Motor neuron (in vitro differentiated cells): Measurements from ENCODE around the gene SPG11. TPM values are rescaled to one million over a fixed set of nuclear protein-coding genes. Genes with fewer than 3 reads are reported as not detected.
"Not testable (repeated sequence)": the region's sequence is repeated elsewhere in the genome, so short reads cannot be mapped to it uniquely, and the experiment has no call there.

Experiments
- ATAC-seq, 8 experiments: fragments of 200-7000 bp; cut with Tn5 transposase; replicated peaks in 6 of 8; 2 replicates each; pipeline ENCODE4 v1.8.0; 2021; ENCODE audit warnings: mild to moderate bottlenecking in 8 of 8, moderate library complexity in 8 of 8
- H3K27ac ChIP-seq, 2 donors: fragments of 250-450 bp; sonication (Bioruptor Pico); 2 replicates each; pipeline ENCODE4 v1.9.0; 2021; ENCODE audit warnings: antibody characterized with exemption in 2 of 2, mild to moderate bottlenecking in 2 of 2, moderate library complexity in 1 of 2
- H3K4me1 ChIP-seq, 2 donors: fragments of 250-450 bp; sonication (Bioruptor Pico); replicated peaks in 1 of 2; 2 replicates each; pipeline ENCODE4 v1.6.1; 2021; ENCODE audit warnings: antibody characterized with exemption in 2 of 2, mild to moderate bottlenecking in 2 of 2, moderate library complexity in 1 of 2
- H3K4me3 ChIP-seq, 5 donors: fragments of 250-450 bp; sonication (Bioruptor Pico); 2 replicates each; pipeline ENCODE4 v1.9.0; 2021; ENCODE audit warnings: antibody characterized with exemption in 5 of 5, mild to moderate bottlenecking in 5 of 5, moderate library complexity in 4 of 5
- WGBS, 10 experiments: fragments of 450-650 bp; shearing (Covaris generic); methylation state at CpG; one replicate each; pipeline ENCODE4 v1.0.0; 2022; 5-methylcytosine and 5-hydroxymethylcytosine counted together
- in situ Hi-C, 9 experiments: fragments of 400-800 bp; cut with MboI; loops; one replicate each; pipeline ENCODE4 v1.15.0; 2021; ENCODE audit warnings: low sequenced_read_pairs in 9 of 9, low pct_unique_long_range_greater_than_20kb in 2 of 9; ENCODE audit not compliant: unreplicated experiment in 9 of 9
- total RNA-seq, 8 experiments: library from RNA; unstranded; fragments of 300-600 nt; gene quantifications; 2 replicates each; pipeline versions ENCODE4 v1.2.3 to v1.2.4, GENCODE V29; 2022

SPG11 gene
- total RNA-seq: 10 to 100 TPM; 31.0 to 91.1 (median 46.6) TPM

- peak; percentile 91 to 97 (median 95) for ATAC-seq
- WGBS, 10 experiments: 0 to 94% (median 44%) methylated on average over 1 to 11 of the region's 53 CpGs; no CpG with 5 or more reads in 1 of the 10 experiments
- Histone ChIP-seq H3K27ac (peak within 1 kb of the TSS; percentile 92 to 95), H3K4me1 (peaks cover 11 to 13% of the 10 kb centered on the region in 2 donors), H3K4me3 (peak within 1 kb of the TSS; percentile 76 to 94 (median 90))
- in situ Hi-C loops: no loop called here
Measured at GRCh38 chr15:44663410-44664308, at the start of gene SPG11. Gene SPG11, minus strand, starts transcription at chr15:44663662. Its CDS starts 15 bp downstream, at chr15:44663647.

- WGBS, 10 experiments: 1 to 88% (median 28%) methylated on average over 3 to 23 of the region's 24 CpGs
- Histone ChIP-seq H3K4me1 (peaks cover 0 to 5% of the 10 kb centered on the region in 2 donors), H3K27ac (no peak overlapping the region), H3K4me3 (peak overlapping the region; percentile 41 to 82 (median 75))
- in situ Hi-C loops: no loop called here
- peak in 3 of 8 experiments; percentile 9 to 18 (median 13) for ATAC-seq
Measured at GRCh38 chr15:44712346-44713005, 49.0 kb upstream of the SPG11 start.

- WGBS, 10 experiments: 0 to 10% (median 0%) methylated on average over 5 to 9 of the region's 46 CpGs; no CpG with 5 or more reads in 5 of the 10 experiments
- Histone ChIP-seq H3K4me3 (peak overlapping the region; percentile 41 to 82 (median 75)), H3K4me1 (peaks cover 0 to 5% of the 10 kb centered on the region in 2 donors), H3K27ac (no peak overlapping the region)
- in situ Hi-C loops: no loop called here
- peak; percentile 10 to 47 (median 33) for ATAC-seq
Measured at GRCh38 chr15:44711743-44712345, 48.4 kb upstream of the SPG11 start.

GRCh38 chr15:44711096-44711742 is 47.8 kb upstream of the SPG11 start, which contains the start of the genes B2M and PATL2:
Gene B2M, plus strand, starts transcription at chr15:44711517. Its CDS starts 30 bp downstream, at chr15:44711547.
Gene PATL2, minus strand, starts transcription at chr15:44711323. Its CDS starts 34,833 bp downstream, at chr15:44676490.
- 0 to 8% (median 0%) methylated on average over 2 to 21 of the region's 37 CpGs; no CpG with 5 or more reads in 1 of the 10 experiments for WGBS, 10 experiments
- in situ Hi-C loops: no loop called here
- peak; percentile 75 to 97 (median 96) for ATAC-seq
- Histone ChIP-seq H3K4me1 (peaks cover 0 to 5% of the 10 kb centered on the region in 2 donors), H3K27ac (peak within 1 kb of the TSS in 1 of 2 donors; percentile 38), H3K4me3 (peak within 1 kb of the TSS; percentile 41 to 82 (median 75))

- in situ Hi-C loops: no loop called here
- H3K4me3 ChIP-seq: peak overlapping the region; percentile 41 to 82 (median 75)
- WGBS, 10 experiments: 0 to 70% (median 39%) methylated on average over 3 to 9 of the region's 11 CpGs; no CpG with 5 or more reads in 2 of the 10 experiments
- H3K4me1 ChIP-seq: peaks cover 0 to 5% of the 10 kb centered on the region in 2 donors
- peak overlapping the region in 1 of 2 donors; percentile 38 for H3K27ac ChIP-seq
- ATAC-seq: no peak
Measured at GRCh38 chr15:44710236-44711095, 47.0 kb upstream of the SPG11 start.

GRCh38 chr15:44706946-44707636 is 43.6 kb upstream of the SPG11 start:
- Histone ChIP-seq H3K4me1 (no peaks in the 10 kb centered on the region), H3K4me3 (no peak overlapping the region), H3K27ac (no peak overlapping the region)
- WGBS, 10 experiments: 60 to 88% (median 82%) methylated on average over 1 of the region's 2 CpGs; no CpG with 5 or more reads in 6 of the 10 experiments
- peak in 1 of 8 experiments; percentile 2 for ATAC-seq
- in situ Hi-C loops: no loop called here

- WGBS, 10 experiments: 58 to 100% (median 100%) methylated on average over 1 to 2 of the region's 2 CpGs; no CpG with 5 or more reads in 7 of the 10 experiments
- Histone ChIP-seq H3K4me3 (no peak overlapping the region), H3K4me1 (no peaks in the 10 kb centered on the region), H3K27ac (no peak overlapping the region)
- in situ Hi-C loops: no loop called here
- no peak for ATAC-seq
Measured at GRCh38 chr15:44706401-44706800, 42.9 kb upstream of the SPG11 start.

GRCh38 chr15:44705986-44706385 is 42.5 kb upstream of the SPG11 start:
- H3K4me3 ChIP-seq: no peak overlapping the region
- ATAC-seq: no peak
- in situ Hi-C loops: no loop called here
- H3K4me1 ChIP-seq: no peaks in the 10 kb centered on the region
- WGBS, 10 experiments: 60 to 100% (median 81%) methylated on average over 1 of the region's 1 CpG; no CpG with 5 or more reads in 6 of the 10 experiments
- H3K27ac ChIP-seq: no peak overlapping the region

- H3K4me1 ChIP-seq, H3K27ac ChIP-seq, ATAC-seq, in situ Hi-C loops, H3K4me3 ChIP-seq: not testable (repeated sequence)
Measured at GRCh38 chr15:44700676-44701075, 37.2 kb upstream of the SPG11 start.

GRCh38 chr15:44698641-44699040 is 35.2 kb upstream of the SPG11 start:
- Histone ChIP-seq H3K4me1 (no peaks in the 10 kb centered on the region), H3K4me3 (no peak overlapping the region), H3K27ac (no peak overlapping the region)
- in situ Hi-C loops: no loop called here
- 20 to 94% (median 69%) methylated on average over 1 to 2 of the region's 2 CpGs; no CpG with 5 or more reads in 3 of the 10 experiments for WGBS, 10 experiments
- ATAC-seq: no peak

GRCh38 chr15:44697014-44697413 is 33.6 kb upstream of the SPG11 start:
- no peak overlapping the region for H3K4me3 ChIP-seq
- no peak overlapping the region for H3K27ac ChIP-seq
- ATAC-seq: no peak
- no peaks in the 10 kb centered on the region for H3K4me1 ChIP-seq
- in situ Hi-C loops: no loop called here
